HEK293 (cell line): ENCODE measurements around the gene ME3.

Experiments used
- MEIS1 ChIP-seq: sonication (generic); formaldehyde crosslinking; IDR thresholded peaks from 2 replicates; pipeline ENCODE4 v1.8.1; 2022; ENCODE audit warnings: missing genetic modification reagents, mild to moderate bottlenecking, borderline replicate concordance
- ZNF747 ChIP-seq: fragments of 450-650 bp; formaldehyde crosslinking; IDR thresholded peaks from 2 replicates; pipeline ENCODE4 v1.5.1; 2016; ENCODE audit warnings: missing biosample characterization, missing genetic modification characterization

DNA sequence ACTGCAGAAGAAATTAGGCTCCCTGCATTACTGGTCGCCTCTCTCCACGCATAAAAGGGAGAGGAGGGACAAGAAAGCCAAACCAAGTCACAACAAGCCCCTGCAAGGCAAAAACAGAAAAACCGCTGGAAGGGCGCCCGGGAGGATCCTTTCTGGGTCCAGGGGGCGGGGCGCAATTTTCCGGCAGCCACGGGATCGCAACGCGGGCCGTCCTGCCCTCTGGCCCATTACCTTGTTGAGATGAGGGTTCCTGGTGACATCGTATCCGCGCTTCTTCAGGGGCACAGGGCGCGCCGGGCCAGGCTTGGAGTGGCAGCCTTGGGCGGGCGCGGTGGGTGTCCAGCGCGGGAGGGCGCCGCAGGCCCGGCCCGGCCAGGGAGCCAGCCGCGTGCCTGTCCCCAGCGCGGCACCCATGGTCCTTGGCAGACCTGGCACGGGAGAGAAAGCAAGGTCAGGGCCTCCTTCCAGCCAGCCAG is 847 bp downstream of the ME3 start:
- TF ChIP-seq MEIS1 (CRISPR knock-in tag) (no peak), ZNF747 (no peak)
